ENCODE data around the gene EHMT1. TPM values are rescaled to one million over a fixed set of nuclear protein-coding genes. Genes with fewer than 3 reads are reported as not detected.
"Not testable (repeated sequence)": the region's sequence is repeated elsewhere in the genome, so short reads cannot be mapped to it uniquely, and the experiment has no call there.

Gene EHMT1
- total RNA-seq, 2 donors from 2014 or later, result 137 to 139 TPM

- no peak overlapping the region for H3K4me3 Mint-ChIP-seq
- H3K27me3 Mint-ChIP-seq (ENCODE audit: insufficient read depth), result no peaks in the 10 kb centered on the region
- Histone ChIP-seq H3K27me3 (ENCODE audit: control insufficient read depth, insufficient read depth, low read length, poor library complexity, severe bottlenecking) (no peaks in the 10 kb centered on the region), H3K27ac (ENCODE audit: low read depth, low read length) (no peak overlapping the region), H3K4me3 (ENCODE audit: low read length) (no peak overlapping the region), H3K9me3 (ENCODE audit: control insufficient read depth, low read length) (no peaks in the 10 kb centered on the region), H3K36me3 (ENCODE audit: control insufficient read depth, insufficient read depth, low read length) (no peaks in the 10 kb centered on the region), H3K4me1 (ENCODE audit: control insufficient read depth, insufficient read depth, low read length) (no peaks in the 10 kb centered on the region), H3K9ac (ENCODE audit: extremely low read depth, low read length, poor library complexity, severe bottlenecking) (no peak overlapping the region)
- TF ChIP-seq, protein P1, sequence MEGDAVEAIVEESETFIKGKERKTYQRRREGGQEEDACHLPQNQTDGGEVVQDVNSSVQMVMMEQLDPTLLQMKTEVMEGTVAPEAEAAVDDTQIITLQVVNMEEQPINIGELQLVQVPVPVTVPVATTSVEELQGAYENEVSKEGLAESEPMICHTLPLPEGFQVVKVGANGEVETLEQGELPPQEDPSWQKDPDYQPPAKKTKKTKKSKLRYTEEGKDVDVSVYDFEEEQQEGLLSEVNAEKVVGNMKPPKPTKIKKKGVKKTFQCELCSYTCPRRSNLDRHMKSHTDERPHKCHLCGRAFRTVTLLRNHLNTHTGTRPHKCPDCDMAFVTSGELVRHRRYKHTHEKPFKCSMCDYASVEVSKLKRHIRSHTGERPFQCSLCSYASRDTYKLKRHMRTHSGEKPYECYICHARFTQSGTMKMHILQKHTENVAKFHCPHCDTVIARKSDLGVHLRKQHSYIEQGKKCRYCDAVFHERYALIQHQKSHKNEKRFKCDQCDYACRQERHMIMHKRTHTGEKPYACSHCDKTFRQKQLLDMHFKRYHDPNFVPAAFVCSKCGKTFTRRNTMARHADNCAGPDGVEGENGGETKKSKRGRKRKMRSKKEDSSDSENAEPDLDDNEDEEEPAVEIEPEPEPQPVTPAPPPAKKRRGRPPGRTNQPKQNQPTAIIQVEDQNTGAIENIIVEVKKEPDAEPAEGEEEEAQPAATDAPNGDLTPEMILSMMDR (conservative IDR thresholded peaks at IDR 0.05), result no peak
- H3K27ac Mint-ChIP-seq, result no peak overlapping the region
- H3K36me3 Mint-ChIP-seq (ENCODE audit: low read depth), result peaks cover 2% of the 10 kb centered on the region
- peaks cover 2% of the 10 kb centered on the region for H3K9me3 Mint-ChIP-seq
- WGBS, 2 experiments (ENCODE audit: insufficient coverage in 1 of 2, insufficient read length in 1 of 2), result 90 to 94% methylated on average over 10 of the region's 10 CpGs
- DNase-seq, result no peak
- no peaks in the 10 kb centered on the region for H3K4me1 Mint-ChIP-seq
Observed at GRCh38 chr9:137882506-137882821, 263.7 kb downstream of the EHMT1 start.

DNA sequence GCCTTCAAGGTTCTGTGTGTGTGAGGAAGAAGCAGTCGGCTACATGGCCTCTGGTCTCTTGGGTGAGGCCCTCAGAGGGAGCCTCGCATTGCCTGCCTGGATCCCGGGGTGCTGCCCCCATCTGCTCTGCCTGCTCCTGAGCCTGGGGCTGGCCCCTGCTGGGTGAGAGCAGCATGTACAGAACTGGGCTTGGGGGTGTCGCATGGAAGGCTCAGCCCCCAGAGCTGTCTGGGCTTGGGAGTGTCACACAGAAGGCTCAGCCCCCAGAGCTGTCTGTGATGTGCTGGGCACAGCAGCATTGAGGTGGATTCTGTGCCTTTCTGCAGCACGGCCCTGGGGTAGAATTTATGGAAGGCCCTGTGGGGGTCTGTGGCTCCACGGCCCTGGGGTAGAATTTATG, 265.2 kb downstream of the EHMT1 start:
- not testable (repeated sequence) for H3K4me1 ChIP-seq (ENCODE audit: control insufficient read depth, insufficient read depth, low read length); H3K4me1 Mint-ChIP-seq; H3K9ac ChIP-seq (ENCODE audit: extremely low read depth, low read length, poor library complexity, severe bottlenecking); H3K27ac ChIP-seq (ENCODE audit: low read depth, low read length); H3K4me3 ChIP-seq (ENCODE audit: low read length); H3K9me3 ChIP-seq (ENCODE audit: control insufficient read depth, low read length); H3K27ac Mint-ChIP-seq; DNase-seq; H3K36me3 Mint-ChIP-seq (ENCODE audit: low read depth); H3K27me3 ChIP-seq (ENCODE audit: control insufficient read depth, insufficient read depth, low read length, poor library complexity, severe bottlenecking); H3K36me3 ChIP-seq (ENCODE audit: control insufficient read depth, insufficient read depth, low read length); H3K4me3 Mint-ChIP-seq; H3K9me3 Mint-ChIP-seq; H3K27me3 Mint-ChIP-seq (ENCODE audit: insufficient read depth)
- WGBS, 2 experiments (ENCODE audit: insufficient coverage in 1 of 2, insufficient read length in 1 of 2), result 82% methylated on average over 3 of the region's 6 CpGs; no CpG with 5 or more reads in 1 of the 2 experiments

DNA sequence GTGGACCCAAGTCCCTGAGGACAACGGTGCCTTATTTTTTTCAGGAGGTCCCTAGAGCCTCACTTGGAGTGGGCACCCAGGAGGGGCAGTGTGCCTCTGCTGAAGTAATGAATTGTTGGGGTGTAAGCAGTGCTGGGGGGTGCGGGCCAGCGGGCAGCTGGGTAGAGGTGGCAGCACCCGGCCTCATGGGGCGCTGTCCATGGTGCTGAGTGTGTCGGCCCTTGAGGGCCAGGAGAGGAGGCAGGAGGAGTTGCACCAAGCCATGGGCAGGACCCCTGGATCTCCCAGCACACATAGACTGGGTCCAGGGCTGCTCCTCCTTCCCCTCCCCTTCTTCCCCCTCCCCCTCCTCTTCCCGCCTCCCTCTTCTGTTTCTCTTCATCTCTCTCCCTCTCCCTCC, 265.7 kb downstream of the EHMT1 start:
- H3K4me1 ChIP-seq (ENCODE audit: control insufficient read depth, insufficient read depth, low read length); H3K27ac ChIP-seq (ENCODE audit: low read depth, low read length); H3K36me3 ChIP-seq (ENCODE audit: control insufficient read depth, insufficient read depth, low read length); H3K36me3 Mint-ChIP-seq (ENCODE audit: low read depth); H3K27me3 Mint-ChIP-seq (ENCODE audit: insufficient read depth); H3K4me3 Mint-ChIP-seq; H3K27me3 ChIP-seq (ENCODE audit: control insufficient read depth, insufficient read depth, low read length, poor library complexity, severe bottlenecking); H3K9me3 Mint-ChIP-seq; H3K4me3 ChIP-seq (ENCODE audit: low read length); H3K9me3 ChIP-seq (ENCODE audit: control insufficient read depth, low read length); H3K9ac ChIP-seq (ENCODE audit: extremely low read depth, low read length, poor library complexity, severe bottlenecking); H3K4me1 Mint-ChIP-seq; H3K27ac Mint-ChIP-seq: not testable (repeated sequence)
- DNase-seq, result peak; percentile 80
- 13 to 79% methylated on average over 3 to 5 of the region's 7 CpGs for WGBS, 2 experiments (ENCODE audit: insufficient coverage in 1 of 2, insufficient read length in 1 of 2)

DNA sequence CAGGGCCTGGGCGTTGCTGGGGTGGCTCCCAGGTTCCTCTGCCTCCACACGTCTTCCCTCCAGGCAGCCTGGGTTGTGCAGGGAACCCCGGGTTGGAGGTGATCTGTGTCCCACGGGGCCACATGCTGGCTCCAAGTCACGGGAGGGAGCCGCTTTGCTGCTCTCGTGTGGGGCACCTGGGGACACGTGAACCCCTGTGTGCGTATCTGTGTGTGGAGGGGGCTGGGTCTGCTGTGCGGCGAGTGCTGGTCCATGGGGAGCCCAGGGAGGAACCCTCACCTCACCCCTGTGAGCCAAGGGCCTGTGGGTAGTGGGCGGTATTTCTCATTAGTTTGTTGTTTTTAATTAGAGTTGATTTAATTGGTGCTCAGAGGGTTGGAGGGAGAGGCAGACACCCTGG, 266.3 kb downstream of the EHMT1 start:
- not testable (repeated sequence) for H3K27ac Mint-ChIP-seq; H3K9ac ChIP-seq (ENCODE audit: extremely low read depth, low read length, poor library complexity, severe bottlenecking); H3K4me1 Mint-ChIP-seq; H3K9me3 ChIP-seq (ENCODE audit: control insufficient read depth, low read length); H3K27me3 ChIP-seq (ENCODE audit: control insufficient read depth, insufficient read depth, low read length, poor library complexity, severe bottlenecking); H3K4me3 ChIP-seq (ENCODE audit: low read length); H3K4me1 ChIP-seq (ENCODE audit: control insufficient read depth, insufficient read depth, low read length); H3K4me3 Mint-ChIP-seq; H3K36me3 Mint-ChIP-seq (ENCODE audit: low read depth); DNase-seq; H3K27ac ChIP-seq (ENCODE audit: low read depth, low read length); H3K36me3 ChIP-seq (ENCODE audit: control insufficient read depth, insufficient read depth, low read length); H3K27me3 Mint-ChIP-seq (ENCODE audit: insufficient read depth); H3K9me3 Mint-ChIP-seq
- WGBS, 2 experiments (ENCODE audit: insufficient coverage in 1 of 2, insufficient read length in 1 of 2), result 89% methylated on average over 7 of the region's 12 CpGs; no CpG with 5 or more reads in 1 of the 2 experiments

Small RNA genes lying within 50 kb of the gene (microRNA-seq; reads per million reads assigned to microRNA genes)
- not detected for gene MIR602 (ENCODE audit: borderline microRNAs expressed)

Other genes starting within 250 kb of the EHMT1 start
- gene EXD3, start 195.8 kb upstream of the EHMT1 start, total RNA-seq, result 10 to 100 TPM; 15.5 to 31.0 TPM
- 1 to 10 TPM; 5.0 to 5.9 TPM for gene NOXA1, start 195.6 kb upstream of the EHMT1 start, total RNA-seq
- gene ENTPD8, start 177.6 kb upstream of the EHMT1 start, total RNA-seq, result under 1 TPM; 0.33 to 0.75 TPM
- gene NSMF, start 159.7 kb upstream of the EHMT1 start, total RNA-seq, result 10 to 100 TPM; 58.9 to 66.0 TPM
- 1 to 10 TPM; 2.0 to 2.4 TPM for gene PNPLA7, start 68.6 kb upstream of the EHMT1 start, total RNA-seq
- 10 to 100 TPM; 43.7 to 49.6 TPM for gene MRPL41, start 67.1 kb upstream of the EHMT1 start, total RNA-seq
- 10 to 100 TPM; 48.9 to 50.4 TPM for gene DPH7, start 40.1 kb upstream of the EHMT1 start, total RNA-seq
- 10 to 100 TPM; 47.8 to 51.0 TPM for gene ZMYND19, start 28.5 kb upstream of the EHMT1 start, total RNA-seq
- 10 to 100 TPM; 41.5 to 46.2 TPM for gene ARRDC1, start 13.3 kb upstream of the EHMT1 start, total RNA-seq